Activated naive CD8-positive, alpha-beta T cell treated with anti-CD3 and anti-CD28 coated beads, Interleukin-2, amount 50 U/mL, for 24 hours (primary cell): ENCODE results near the gene NINJ1.
"Not testable (repeated sequence)": the region's sequence is repeated elsewhere in the genome, so short reads cannot be mapped to it uniquely, and the experiment has no call there.

Experiments
- ATAC-seq: fragments of 150-1000 bp; cut with Tn5 transposase; one replicate; pipeline ENCODE4 v1.10.0; 2021
- DNase-seq: peaks from one replicate; pipeline ENCODE4 v3.0.0; 2021
- H3K27ac Mint-ChIP-seq: one replicate; pipeline ENCODE4 v1.8.0; 2021; ENCODE audit warnings: mild to moderate bottlenecking, mixed read lengths
- H3K27me3 Mint-ChIP-seq: one replicate; pipeline ENCODE4 v1.8.0; 2021; ENCODE audit warnings: mixed read lengths
- H3K36me3 Mint-ChIP-seq: one replicate; pipeline ENCODE4 v1.8.0; 2021; ENCODE audit warnings: low read depth, mixed read lengths
- H3K4me1 Mint-ChIP-seq: one replicate; pipeline ENCODE4 v1.8.0; 2021; ENCODE audit warnings: mixed read lengths
- H3K4me3 Mint-ChIP-seq: one replicate; pipeline ENCODE4 v1.8.0; 2021; ENCODE audit warnings: mild to moderate bottlenecking, moderate library complexity, mixed read lengths
- H3K9me3 Mint-ChIP-seq: one replicate; pipeline ENCODE4 v1.8.0; 2021; ENCODE audit warnings: mixed read lengths

Gene NINJ1

GRCh38 chr9:93112116-93112863 is 21.8 kb downstream of the NINJ1 start:
- no peak overlapping the region for H3K27ac Mint-ChIP-seq
- H3K27me3 Mint-ChIP-seq: no peaks in the 10 kb centered on the region
- no peak overlapping the region for H3K4me3 Mint-ChIP-seq
- peaks cover 10% of the 10 kb centered on the region for H3K36me3 Mint-ChIP-seq
- no peaks in the 10 kb centered on the region for H3K9me3 Mint-ChIP-seq
- H3K4me1 Mint-ChIP-seq: peaks cover 33% of the 10 kb centered on the region
- DNase-seq: no peak
- ATAC-seq: no peak

GRCh38 chr9:93111371-93112115 is 22.5 kb downstream of the NINJ1 start:
- H3K36me3 Mint-ChIP-seq: peaks cover 10% of the 10 kb centered on the region
- H3K4me1 Mint-ChIP-seq: peaks cover 41% of the 10 kb centered on the region
- no peaks in the 10 kb centered on the region for H3K27me3 Mint-ChIP-seq
- H3K27ac Mint-ChIP-seq: no peak overlapping the region
- no peak overlapping the region for H3K4me3 Mint-ChIP-seq
- DNase-seq: no peak
- H3K9me3 Mint-ChIP-seq: no peaks in the 10 kb centered on the region
- peak; percentile 47 for ATAC-seq

- no peaks in the 10 kb centered on the region for H3K9me3 Mint-ChIP-seq
- no peak for DNase-seq
- H3K27ac Mint-ChIP-seq: no peak overlapping the region
- peaks cover 44% of the 10 kb centered on the region for H3K4me1 Mint-ChIP-seq
- ATAC-seq: no peak
- H3K36me3 Mint-ChIP-seq: peaks cover 11% of the 10 kb centered on the region
- no peaks in the 10 kb centered on the region for H3K27me3 Mint-ChIP-seq
- H3K4me3 Mint-ChIP-seq: no peak overlapping the region
These were observed 23.1 kb downstream of the NINJ1 start for GRCh38 chr9:93111001-93111370.

GRCh38 chr9:93110311-93110855 is 23.7 kb downstream of the NINJ1 start:
- DNase-seq: no peak
- Mint-ChIP-seq H3K27me3 (no peaks in the 10 kb centered on the region), H3K27ac (no peak overlapping the region), H3K4me3 (no peak overlapping the region), H3K4me1 (peaks cover 50% of the 10 kb centered on the region), H3K9me3 (no peaks in the 10 kb centered on the region), H3K36me3 (peaks cover 12% of the 10 kb centered on the region)
- no peak for ATAC-seq

GRCh38 chr9:93108291-93109041 is 25.6 kb downstream of the NINJ1 start:
- H3K9me3 Mint-ChIP-seq: peaks cover 2% of the 10 kb centered on the region
- no peak for DNase-seq
- ATAC-seq: peak; percentile 74
- no peaks in the 10 kb centered on the region for H3K27me3 Mint-ChIP-seq
- peaks cover 27% of the 10 kb centered on the region for H3K36me3 Mint-ChIP-seq
- H3K4me3 Mint-ChIP-seq: no peak overlapping the region
- H3K4me1 Mint-ChIP-seq: peaks cover 57% of the 10 kb centered on the region
- no peak overlapping the region for H3K27ac Mint-ChIP-seq

GRCh38 chr9:93107825-93108161 is 26.3 kb downstream of the NINJ1 start:
- no peak for DNase-seq
- Mint-ChIP-seq H3K4me3 (no peak overlapping the region), H3K9me3 (peaks cover 3% of the 10 kb centered on the region), H3K27me3 (no peaks in the 10 kb centered on the region), H3K27ac (peak overlapping the region; percentile 39), H3K36me3 (peaks cover 28% of the 10 kb centered on the region), H3K4me1 (peaks cover 61% of the 10 kb centered on the region)
- no peak for ATAC-seq

GRCh38 chr9:93107151-93107824 is 26.8 kb downstream of the NINJ1 start:
- no peaks in the 10 kb centered on the region for H3K27me3 Mint-ChIP-seq
- peaks cover 3% of the 10 kb centered on the region for H3K9me3 Mint-ChIP-seq
- no peak for ATAC-seq
- H3K4me1 Mint-ChIP-seq: peaks cover 66% of the 10 kb centered on the region
- no peak overlapping the region for H3K27ac Mint-ChIP-seq
- no peak overlapping the region for H3K4me3 Mint-ChIP-seq
- peaks cover 30% of the 10 kb centered on the region for H3K36me3 Mint-ChIP-seq
- DNase-seq: no peak

GRCh38 chr9:93105620-93106019 is 28.4 kb downstream of the NINJ1 start:
- peaks cover 30% of the 10 kb centered on the region for H3K36me3 Mint-ChIP-seq
- no peak overlapping the region for H3K4me3 Mint-ChIP-seq
- ATAC-seq (no peak), DNase-seq (no peak)
- H3K27ac Mint-ChIP-seq: no peak overlapping the region
- H3K9me3 Mint-ChIP-seq: peaks cover 4% of the 10 kb centered on the region
- peaks cover 71% of the 10 kb centered on the region for H3K4me1 Mint-ChIP-seq
- no peaks in the 10 kb centered on the region for H3K27me3 Mint-ChIP-seq

- H3K27ac Mint-ChIP-seq, DNase-seq, ATAC-seq, H3K9me3 Mint-ChIP-seq, H3K27me3 Mint-ChIP-seq, H3K4me3 Mint-ChIP-seq: not testable (repeated sequence)
- H3K36me3 Mint-ChIP-seq: peaks cover 27% of the 10 kb centered on the region
- peaks cover 69% of the 10 kb centered on the region for H3K4me1 Mint-ChIP-seq
These were observed 33.0 kb downstream of the NINJ1 start for GRCh38 chr9:93101086-93101485.

- peaks cover 26% of the 10 kb centered on the region for H3K36me3 Mint-ChIP-seq
- no peak overlapping the region for H3K4me3 Mint-ChIP-seq
- peaks cover 7% of the 10 kb centered on the region for H3K9me3 Mint-ChIP-seq
- DNase-seq (no peak), ATAC-seq (no peak)
- no peaks in the 10 kb centered on the region for H3K27me3 Mint-ChIP-seq
- H3K27ac Mint-ChIP-seq: no peak overlapping the region
- H3K4me1 Mint-ChIP-seq: peaks cover 61% of the 10 kb centered on the region
These were observed 33.8 kb downstream of the NINJ1 start for GRCh38 chr9:93100276-93100636.

GRCh38 chr9:93099551-93100275 is 34.3 kb downstream of the NINJ1 start:
- Mint-ChIP-seq H3K36me3 (peaks cover 23% of the 10 kb centered on the region), H3K27ac (peak overlapping the region; percentile 43)
- no peak for DNase-seq

GRCh38 chr9:93098236-93098946 is 35.7 kb downstream of the NINJ1 start:
- peak; percentile 77 for DNase-seq
- Mint-ChIP-seq H3K27ac (peak overlapping the region; percentile 73), H3K36me3 (peaks cover 10% of the 10 kb centered on the region), H3K4me1 (peaks cover 65% of the 10 kb centered on the region), H3K27me3 (no peaks in the 10 kb centered on the region), H3K9me3 (peaks cover 5% of the 10 kb centered on the region), H3K4me3 (peak overlapping the region; percentile 84)
- ATAC-seq: peak; percentile 45

More at GRCh38 chr9:93099551-93100275, 34.3 kb downstream of the NINJ1 start:
- Mint-ChIP-seq H3K4me1 (peaks cover 60% of the 10 kb centered on the region), H3K9me3 (peaks cover 7% of the 10 kb centered on the region), H3K27me3 (no peaks in the 10 kb centered on the region), H3K4me3 (no peak overlapping the region)
- ATAC-seq: no peak

GRCh38 chr9:93097511-93098201 is 36.4 kb downstream of the NINJ1 start:
- Mint-ChIP-seq H3K9me3 (peaks cover 5% of the 10 kb centered on the region), H3K27me3 (no peaks in the 10 kb centered on the region), H3K4me3 (peak overlapping the region; percentile 84), H3K4me1 (peaks cover 66% of the 10 kb centered on the region), H3K36me3 (peaks cover 10% of the 10 kb centered on the region), H3K27ac (peak overlapping the region; percentile 78)
- ATAC-seq: no peak
- DNase-seq: no peak
